Trophoblast cell (in vitro differentiated cells and primary cell): ENCODE measurements around the gene WBP1.

Experiments
- DNase-seq, 2 donors: peaks; one replicate each; pipeline ENCODE4 v3.0.0-alpha.2; 2016
- H2AFZ ChIP-seq: 2 replicates; pipeline ENCODE4 v1.6.1; 2013; ENCODE audit warnings: low read length, moderate library complexity, mild to moderate bottlenecking; ENCODE audit not compliant: insufficient read depth, poor library complexity
- H2AK5ac ChIP-seq: 2 replicates; pipeline ENCODE4 v1.6.1; 2013; ENCODE audit warnings: mild to moderate bottlenecking, low read length
- H2BK120ac ChIP-seq: 2 replicates; pipeline ENCODE4 v1.6.1; 2013; ENCODE audit warnings: low read length, mild to moderate bottlenecking, moderate library complexity; ENCODE audit not compliant: insufficient read depth, poor library complexity
- H2BK12ac ChIP-seq: 2 replicates; pipeline ENCODE4 v1.6.1; 2013; ENCODE audit warnings: mild to moderate bottlenecking, low read length, moderate library complexity
- H2BK5ac ChIP-seq: 2 replicates; pipeline ENCODE4 v1.6.1; 2013; ENCODE audit warnings: low read length, low read depth, moderate library complexity, mild to moderate bottlenecking; ENCODE audit not compliant: poor library complexity
- H3K14ac ChIP-seq: 2 replicates; pipeline ENCODE4 v1.6.1; 2013; ENCODE audit warnings: mild to moderate bottlenecking, low read length
- H3K18ac ChIP-seq: 2 replicates; pipeline ENCODE4 v1.6.1; 2013; ENCODE audit warnings: mild to moderate bottlenecking, low read length
- H3K23ac ChIP-seq: 2 replicates; pipeline ENCODE4 v1.6.1; 2013; ENCODE audit warnings: low read length
- H3K27ac ChIP-seq: 2 replicates; pipeline ENCODE4 v1.5.1; 2013; ENCODE audit warnings: low read depth, mild to moderate bottlenecking, inconsistent platforms, low read length, moderate library complexity
- H3K27me3 ChIP-seq: 2 replicates; pipeline ENCODE4 v1.6.1; 2013; ENCODE audit warnings: inconsistent platforms, mild to moderate bottlenecking, low read length, moderate library complexity; ENCODE audit not compliant: insufficient read depth
- H3K36me3 ChIP-seq, 2 experiments: 1 replicate in 1 of 2; 2 replicates in 1 of 2; pipeline ENCODE4 v1.6.1; 2013; ENCODE audit warnings: low read length in 2 of 2, mild to moderate bottlenecking in 2 of 2, moderate library complexity in 1 of 2; ENCODE audit not compliant: insufficient read depth in 2 of 2, control insufficient read depth in 1 of 2
- H3K4ac ChIP-seq: 2 replicates; pipeline ENCODE4 v1.6.1; 2013; ENCODE audit warnings: low read depth, mild to moderate bottlenecking, low read length, moderate library complexity
- H3K4me1 ChIP-seq, 2 experiments: 1 replicate in 1 of 2; 2 replicates in 1 of 2; pipeline ENCODE4 v1.6.1; 2013; ENCODE audit warnings: low read length in 2 of 2, mild to moderate bottlenecking in 2 of 2, moderate library complexity in 1 of 2; ENCODE audit not compliant: insufficient read depth in 2 of 2, control insufficient read depth in 1 of 2
- H3K4me2 ChIP-seq: 2 replicates; pipeline ENCODE4 v1.6.1; 2013; ENCODE audit warnings: inconsistent platforms, mild to moderate bottlenecking, low read length, moderate library complexity
- H3K4me3 ChIP-seq: 2 replicates; pipeline ENCODE4 v1.5.1; 2013; ENCODE audit warnings: mild to moderate bottlenecking, low read depth, low read length, inconsistent platforms
- H3K79me1 ChIP-seq: one replicate; pipeline ENCODE4 v1.6.1; 2013; ENCODE audit warnings: low read length
- H3K79me2 ChIP-seq: 2 replicates; pipeline ENCODE4 v1.6.1; 2013; ENCODE audit warnings: low read length, mild to moderate bottlenecking; ENCODE audit not compliant: control insufficient read depth, insufficient read depth, poor library complexity
- H3K9ac ChIP-seq: 2 replicates; pipeline ENCODE4 v1.6.1; 2013; ENCODE audit warnings: mild to moderate bottlenecking, low read length
- H3K9me3 ChIP-seq: 2 replicates; pipeline ENCODE4 v1.6.1; 2013; ENCODE audit warnings: low read depth, mild to moderate bottlenecking, control low read depth, inconsistent platforms, low read length; ENCODE audit not compliant: insufficient read depth
- H4K12ac ChIP-seq: 2 replicates; pipeline ENCODE4 v1.6.1; 2013; ENCODE audit warnings: low read depth, mild to moderate bottlenecking, low read length, moderate library complexity
- H4K8ac ChIP-seq: 2 replicates; pipeline ENCODE4 v1.6.1; 2013; ENCODE audit warnings: low read depth, mild to moderate bottlenecking, low read length, moderate library complexity
- H4K91ac ChIP-seq: one replicate; pipeline ENCODE4 v1.6.1; 2013; ENCODE audit warnings: low read depth, mild to moderate bottlenecking, low read length, moderate library complexity
- WGBS: extraction: QIAGEN DNeasy Blood & Tissue Kit; methylation state at CpG from one replicate; pipeline ENCODE4 v1.1.7; 2013; ENCODE audit warnings: missing lambda C conversion rate; ENCODE audit not compliant: insufficient read length, insufficient coverage; ENCODE audit errors: extremely low coverage; 5-methylcytosine and 5-hydroxymethylcytosine counted together

Gene WBP1

DNA sequence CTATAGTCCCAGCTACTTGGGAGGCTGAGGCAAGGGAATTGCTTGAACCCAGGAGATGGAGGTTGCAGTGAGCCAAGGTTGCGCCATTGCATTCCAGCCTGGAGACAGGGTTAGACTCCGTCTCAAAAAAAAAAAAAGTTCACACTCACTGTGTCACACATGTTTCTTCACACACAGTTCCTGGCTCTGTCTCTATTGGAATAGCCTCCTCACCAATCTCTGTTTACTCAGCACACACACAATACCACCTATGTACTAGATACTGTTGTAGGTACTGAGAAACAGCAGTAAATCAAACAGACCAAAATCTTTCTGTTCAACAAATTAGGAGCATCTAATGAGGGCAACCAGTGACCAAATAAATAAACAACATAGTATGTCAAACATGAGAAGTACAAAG lies 27.9 kb downstream of the WBP1 start:
- Histone ChIP-seq H2AFZ (no peak overlapping the region), H4K8ac (no peak overlapping the region), H3K79me2 (peaks cover 9% of the 10 kb centered on the region), H3K9me3 (no peaks in the 10 kb centered on the region), H2BK120ac (no peak overlapping the region), H3K18ac (no peak overlapping the region), H4K12ac (no peak overlapping the region), H3K27ac (no peak overlapping the region), H2AK5ac (no peak overlapping the region), H3K4me3 (no peak overlapping the region), H3K14ac (no peak overlapping the region), H2BK5ac (no peak overlapping the region), H3K23ac (no peak overlapping the region), H2BK12ac (no peak overlapping the region), H3K36me3 (peaks cover 12 to 18% of the 10 kb centered on the region in 2 experiments), H3K27me3 (no peaks in the 10 kb centered on the region), H3K4ac (no peak overlapping the region), H3K79me1 (peaks cover 11% of the 10 kb centered on the region), H3K4me1 (peaks cover 8 to 14% of the 10 kb centered on the region in 2 experiments), H4K91ac (no peak overlapping the region), H3K9ac (no peak overlapping the region), H3K4me2 (no peak overlapping the region)
- WGBS = no CpG with 5 or more reads among the region's 2 CpGs
- DNase-seq = no peak

DNA sequence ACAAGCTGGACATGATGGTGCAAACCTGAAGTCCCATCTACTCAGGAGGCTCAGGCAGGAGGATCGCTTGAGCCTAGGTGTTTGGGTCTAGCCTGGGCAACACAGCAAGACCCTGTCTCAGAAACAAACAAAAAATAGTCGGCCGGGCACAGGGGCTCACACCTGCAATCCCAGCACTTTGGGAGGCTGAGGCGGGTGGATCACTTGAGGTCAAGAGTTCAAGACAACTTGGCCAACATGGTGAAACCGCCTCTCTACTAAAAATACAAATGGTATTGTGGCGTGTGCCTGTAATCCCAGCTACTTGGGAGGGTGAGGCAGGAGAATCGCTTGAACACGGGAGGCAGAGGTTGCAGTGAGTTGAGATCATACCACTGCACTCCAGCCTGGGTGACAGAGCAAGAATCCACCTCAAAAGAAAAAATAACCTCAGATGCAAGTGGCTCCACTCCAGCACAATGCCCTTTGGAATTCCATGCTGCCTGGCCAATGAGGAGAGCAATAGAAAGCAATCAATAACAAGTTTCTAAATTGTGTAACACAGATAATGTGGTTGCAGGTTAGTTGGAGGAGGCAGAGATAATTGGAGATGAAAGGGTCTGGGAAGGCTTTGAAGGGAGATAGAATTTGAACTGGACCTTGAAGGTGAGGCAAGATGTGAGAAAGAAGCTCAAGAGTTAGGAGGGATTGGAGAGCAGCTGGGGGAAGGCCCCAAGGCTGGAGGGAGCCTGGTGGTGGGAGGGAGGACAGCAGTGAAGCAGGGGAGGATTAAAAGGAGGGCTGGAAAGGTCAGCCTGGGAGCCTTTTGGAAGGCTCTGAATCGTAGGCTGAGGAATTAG lies 30.6 kb downstream of the WBP1 start:
- Histone ChIP-seq H2BK120ac (no peak overlapping the region), H4K91ac (no peak overlapping the region), H3K79me2 (no peaks in the 10 kb centered on the region), H4K12ac (no peak overlapping the region), H3K27me3 (no peaks in the 10 kb centered on the region), H2AK5ac (no peak overlapping the region), H4K8ac (no peak overlapping the region), H3K9me3 (peaks cover 2% of the 10 kb centered on the region), H3K36me3 (peaks cover 30 to 44% of the 10 kb centered on the region in 2 experiments), H3K79me1 (no peaks in the 10 kb centered on the region), H3K4me3 (no peak overlapping the region), H3K4ac (no peak overlapping the region), H3K9ac (no peak overlapping the region), H2BK5ac (no peak overlapping the region), H2BK12ac (no peak overlapping the region), H2AFZ (no peak overlapping the region), H3K14ac (no peak overlapping the region), H3K4me1 (peaks cover 0 to 5% of the 10 kb centered on the region in 2 experiments), H3K23ac (no peak overlapping the region), H3K27ac (no peak overlapping the region), H3K18ac (no peak overlapping the region), H3K4me2 (no peak overlapping the region)
- WGBS = no CpG with 5 or more reads among the region's 9 CpGs
- DNase-seq = no peak

DNA sequence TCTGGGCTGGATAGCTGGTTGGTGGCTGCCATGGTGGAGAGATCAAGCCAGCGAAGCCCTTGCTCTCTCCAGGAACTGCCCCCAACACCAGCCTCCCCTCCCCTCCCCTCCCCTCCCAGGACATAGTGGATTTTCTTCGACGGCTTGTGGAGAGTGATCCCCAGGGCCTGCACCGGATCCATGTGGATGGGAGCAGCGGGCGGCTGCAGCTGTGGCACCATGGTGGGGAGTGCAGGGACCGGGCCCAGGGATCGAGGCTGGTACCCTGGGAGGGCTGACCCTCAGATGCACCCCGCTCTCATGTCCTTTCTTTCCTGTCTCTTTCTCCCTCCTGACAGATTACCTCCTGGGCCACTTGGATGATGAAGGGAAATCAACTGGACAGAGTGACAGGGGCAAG lies 31.7 kb downstream of the WBP1 start:
- H3K9me3 ChIP-seq = peaks cover 2% of the 10 kb centered on the region
- H4K12ac ChIP-seq = no peak overlapping the region
- H3K79me2 ChIP-seq = no peaks in the 10 kb centered on the region
- H2BK12ac ChIP-seq = no peak overlapping the region
- H3K27me3 ChIP-seq = no peaks in the 10 kb centered on the region
- no peak overlapping the region for H2AK5ac ChIP-seq
- H2BK5ac ChIP-seq = no peak overlapping the region
- no peak overlapping the region for H3K4me2 ChIP-seq
- H3K23ac ChIP-seq = no peak overlapping the region
- H4K91ac ChIP-seq = no peak overlapping the region
- no CpG with 5 or more reads among the region's 9 CpGs for WGBS
- H3K79me1 ChIP-seq = no peaks in the 10 kb centered on the region
- H3K4me3 ChIP-seq = no peak overlapping the region
- no peak overlapping the region for H2BK120ac ChIP-seq
- no peak overlapping the region for H3K9ac ChIP-seq
- no peak overlapping the region for H3K4ac ChIP-seq
- DNase-seq = no peak
- no peak overlapping the region for H2AFZ ChIP-seq
- H3K27ac ChIP-seq = no peak overlapping the region
- no peak overlapping the region for H3K14ac ChIP-seq
- H3K4me1 ChIP-seq = peaks cover 0 to 5% of the 10 kb centered on the region in 2 experiments
- H3K18ac ChIP-seq = no peak overlapping the region
- H3K36me3 ChIP-seq = peaks cover 30 to 44% of the 10 kb centered on the region in 2 experiments
- H4K8ac ChIP-seq = no peak overlapping the region

DNA sequence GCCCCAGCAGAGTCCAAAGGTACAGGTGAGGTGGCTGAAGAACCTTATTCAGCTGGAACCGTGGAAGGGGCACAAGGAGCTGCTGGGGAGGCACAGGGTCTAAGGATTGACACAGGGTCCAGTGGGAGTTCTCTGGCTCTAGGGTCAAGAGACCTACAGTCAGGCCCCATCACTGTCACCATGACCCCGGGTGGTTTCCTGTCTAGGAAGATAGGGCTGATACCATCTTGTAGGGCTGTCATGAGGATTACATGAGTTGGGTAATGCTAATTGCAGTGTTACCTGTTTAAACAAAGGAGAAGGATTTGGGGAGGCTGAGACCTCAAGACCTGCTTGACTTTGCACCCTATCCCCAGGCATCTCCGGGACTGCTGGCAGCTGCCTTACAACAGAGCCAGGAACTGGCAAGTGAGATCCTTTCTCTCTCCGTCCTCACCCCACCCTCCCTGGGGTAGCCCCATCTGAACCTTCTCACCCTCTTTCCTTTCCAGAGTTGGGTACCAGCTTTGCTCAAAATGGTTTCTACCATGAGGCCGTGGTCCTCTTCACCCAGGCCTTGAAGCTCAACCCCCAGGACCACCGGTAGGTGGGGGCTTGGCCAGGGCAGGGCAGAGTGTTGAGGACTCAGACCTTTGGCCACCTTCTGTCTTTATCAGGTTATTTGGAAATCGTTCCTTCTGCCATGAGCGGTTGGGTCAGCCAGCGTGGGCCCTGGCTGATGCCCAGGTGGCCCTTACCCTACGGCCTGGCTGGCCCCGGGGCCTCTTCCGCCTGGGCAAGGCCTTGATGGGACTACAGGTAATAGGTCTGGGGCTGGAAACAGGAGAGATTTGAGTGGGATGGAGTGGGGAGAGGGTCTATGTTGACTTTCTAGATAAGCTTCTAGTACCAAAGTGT lies 33.7 kb downstream of the WBP1 start:
- no peak overlapping the region for H3K9ac ChIP-seq
- H3K23ac ChIP-seq = no peak overlapping the region
- WGBS = no CpG with 5 or more reads among the region's 12 CpGs
- H4K8ac ChIP-seq = no peak overlapping the region
- no peak overlapping the region for H3K27ac ChIP-seq
- H3K36me3 ChIP-seq = peaks cover 30 to 40% of the 10 kb centered on the region in 2 experiments
- no peak overlapping the region for H2BK12ac ChIP-seq
- no peak overlapping the region for H3K4me3 ChIP-seq
- H3K14ac ChIP-seq = no peak overlapping the region
- H3K4me2 ChIP-seq = no peak overlapping the region
- H4K91ac ChIP-seq = no peak overlapping the region
- H2AFZ ChIP-seq = no peak overlapping the region
- peaks cover 0 to 5% of the 10 kb centered on the region in 2 experiments for H3K4me1 ChIP-seq
- no peak overlapping the region for H2BK120ac ChIP-seq
- H3K27me3 ChIP-seq = no peaks in the 10 kb centered on the region
- DNase-seq = no peak
- H3K79me2 ChIP-seq = no peaks in the 10 kb centered on the region
- no peak overlapping the region for H2BK5ac ChIP-seq
- H3K4ac ChIP-seq = no peak overlapping the region
- no peak overlapping the region for H3K18ac ChIP-seq
- H3K79me1 ChIP-seq = no peaks in the 10 kb centered on the region
- H3K9me3 ChIP-seq = peaks cover 2% of the 10 kb centered on the region
- H4K12ac ChIP-seq = no peak overlapping the region
- H2AK5ac ChIP-seq = no peak overlapping the region
